Measurements from ENCODE around the gene LMOD3. TPM values are rescaled to one million over a fixed set of nuclear protein-coding genes. Genes with fewer than 3 reads are reported as not detected.

Gene LMOD3
- total RNA-seq, 1 donor from 2014 or later = 0.16 TPM

- no peak for DNase-seq
Observed at GRCh38 chr3:69058180-69058946, 64.0 kb downstream of the LMOD3 start.

Other genes starting within 250 kb of the LMOD3 start
- gene TAFA4, start 190.0 kb downstream of the LMOD3 start, total RNA-seq = 0.31 TPM
- gene EOGT, start 108.9 kb downstream of the LMOD3 start, total RNA-seq = 8.6 TPM
- 41.6 TPM for gene TMF1, start 70.3 kb downstream of the LMOD3 start, total RNA-seq
- 103 TPM for gene UBA3, start 42.2 kb downstream of the LMOD3 start, total RNA-seq
- 63.5 TPM for gene ARL6IP5, start 37.7 kb downstream of the LMOD3 start, total RNA-seq